C4-2B (cell line): ENCODE data around the gene SPTLC1.
"Not testable (repeated sequence)": the region's sequence is repeated elsewhere in the genome, so short reads cannot be mapped to it uniquely, and the experiment has no call there.

ENCODE experiments used
- CTCF ChIP-seq: fragments of 450-650 bp; conservative IDR thresholded peaks from 2 replicates; pipeline ENCODE4 v1.5.1; 2017; ENCODE audit warnings: mild to moderate bottlenecking
- ZFX ChIP-seq: fragments of 450-650 bp; IDR thresholded peaks from 2 replicates; pipeline ENCODE4 v1.6.1; 2017

DNA sequence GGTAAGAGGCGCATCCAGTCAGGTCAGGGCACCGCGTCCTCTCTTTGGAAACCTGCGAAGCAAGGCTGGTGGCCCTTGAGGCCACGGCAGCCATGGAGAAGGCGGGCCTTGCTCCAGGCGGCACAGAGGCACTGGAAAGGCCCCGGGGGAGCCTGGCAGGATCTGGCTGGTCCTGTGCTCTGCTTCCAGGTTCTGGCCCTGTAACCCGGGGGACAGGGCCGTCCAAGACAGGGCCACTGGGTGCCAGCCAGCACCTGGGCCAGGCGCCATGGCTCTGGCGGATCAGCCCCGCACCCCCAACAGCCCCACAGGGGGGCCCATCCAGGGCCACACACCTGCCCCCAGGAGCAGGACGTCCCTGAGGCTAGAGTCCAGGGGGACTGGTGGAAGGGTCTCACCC is 11.6 kb downstream of the SPTLC1 start:
- not testable (repeated sequence) for TF ChIP-seq CTCF, ZFX
